Right hindlimb (tissue), 1 donor: ENCODE data around the gene CENPL.

Source experiments
- DNase-seq: peaks from one replicate; pipeline ENCODE4 v3.0.0-alpha.2; 2018

CENPL gene

DNA sequence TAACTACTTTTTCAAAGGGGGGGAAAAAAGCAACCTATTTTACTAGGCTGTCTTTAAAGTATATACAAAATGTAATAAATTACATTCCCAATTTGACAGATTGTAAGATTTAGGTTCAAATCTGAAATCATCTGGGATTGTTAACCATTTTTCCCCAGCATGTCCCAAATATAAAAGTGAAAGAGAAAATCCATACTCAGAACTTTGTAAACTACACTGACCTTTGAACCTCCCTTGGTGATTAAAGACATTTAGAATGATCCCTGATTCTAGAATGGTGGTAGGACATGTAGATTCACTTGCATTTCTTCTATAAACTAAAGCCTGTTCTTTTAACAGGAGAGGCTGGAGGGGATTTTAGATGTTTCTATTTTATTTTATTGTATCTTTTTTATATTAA is 70.9 kb downstream of the CENPL start:
- no peak for DNase-seq
